ENCODE results near the gene LRRC2.

The LRRC2 gene

DNA sequence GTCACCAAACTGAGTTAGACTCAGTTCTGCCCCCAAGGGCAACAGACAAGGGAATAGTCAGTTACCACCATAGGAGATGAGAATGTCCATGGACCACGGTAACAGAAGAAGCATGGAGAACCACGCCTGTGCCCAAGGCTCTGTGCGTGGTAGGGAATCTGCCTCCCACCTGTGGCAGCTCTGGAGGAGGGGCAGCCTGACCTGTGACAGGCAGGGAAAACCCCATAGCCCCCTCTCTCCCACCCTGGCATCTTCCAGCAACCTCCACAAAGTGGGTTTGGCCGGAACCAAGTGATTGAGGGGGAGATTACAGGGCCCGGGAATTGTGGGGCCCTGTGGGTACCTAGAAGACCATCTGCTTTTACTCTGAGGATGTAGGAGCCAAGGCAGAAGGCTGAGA is 87.1 kb downstream of the LRRC2 start:
- no peak for DNase-seq (ENCODE audit: low read depth)

DNA sequence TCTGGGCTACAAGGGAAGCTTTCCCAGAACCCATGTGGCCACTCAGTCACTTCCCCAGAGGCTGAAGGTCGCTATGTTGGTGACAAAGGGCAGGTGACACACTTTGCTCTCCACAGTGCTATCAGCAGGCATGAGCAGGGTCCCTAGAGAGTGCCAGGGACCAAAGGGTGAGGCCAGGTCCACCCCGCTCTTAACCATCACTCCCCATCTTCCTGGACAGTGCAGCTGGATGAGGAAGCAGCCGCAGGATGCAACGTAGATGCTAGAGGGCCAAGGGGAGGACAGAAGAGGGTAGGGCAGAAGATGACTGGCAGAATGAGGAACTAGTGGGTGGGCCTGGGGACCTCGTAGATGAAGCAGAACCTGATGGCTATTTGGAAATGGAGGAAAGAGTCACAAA is 87.8 kb downstream of the LRRC2 start:
- DNase-seq (ENCODE audit: low read depth), result no peak

- no peak for DNase-seq (ENCODE audit: low read depth)
Observed at GRCh38 chr3:46477756-46478155, 88.3 kb downstream of the LRRC2 start.

DNA sequence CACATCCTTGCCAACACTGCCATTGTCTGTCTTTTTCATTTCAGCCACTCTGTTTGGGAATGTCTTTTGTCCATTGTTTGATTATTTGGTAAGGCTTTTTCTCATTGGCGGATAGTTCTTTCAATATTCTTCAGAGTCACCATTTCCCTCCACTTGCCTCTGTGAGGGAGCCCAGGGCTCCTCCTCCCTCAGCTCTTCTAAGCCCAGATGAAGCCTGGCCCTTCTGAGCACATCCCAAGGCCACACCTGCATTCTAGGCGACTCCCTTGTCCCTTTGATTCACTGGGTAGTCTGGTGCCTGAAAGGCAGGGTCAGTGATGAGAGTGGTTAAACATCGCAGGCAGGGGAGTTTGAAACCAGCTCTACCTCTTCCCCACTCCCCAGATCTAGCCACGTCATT is 89.0 kb downstream of the LRRC2 start:
- no peak for DNase-seq (ENCODE audit: low read depth)

GRCh38 chr3:46472736-46473135 is 93.4 kb downstream of the LRRC2 start:
- no peak for DNase-seq (ENCODE audit: low read depth)

DNA sequence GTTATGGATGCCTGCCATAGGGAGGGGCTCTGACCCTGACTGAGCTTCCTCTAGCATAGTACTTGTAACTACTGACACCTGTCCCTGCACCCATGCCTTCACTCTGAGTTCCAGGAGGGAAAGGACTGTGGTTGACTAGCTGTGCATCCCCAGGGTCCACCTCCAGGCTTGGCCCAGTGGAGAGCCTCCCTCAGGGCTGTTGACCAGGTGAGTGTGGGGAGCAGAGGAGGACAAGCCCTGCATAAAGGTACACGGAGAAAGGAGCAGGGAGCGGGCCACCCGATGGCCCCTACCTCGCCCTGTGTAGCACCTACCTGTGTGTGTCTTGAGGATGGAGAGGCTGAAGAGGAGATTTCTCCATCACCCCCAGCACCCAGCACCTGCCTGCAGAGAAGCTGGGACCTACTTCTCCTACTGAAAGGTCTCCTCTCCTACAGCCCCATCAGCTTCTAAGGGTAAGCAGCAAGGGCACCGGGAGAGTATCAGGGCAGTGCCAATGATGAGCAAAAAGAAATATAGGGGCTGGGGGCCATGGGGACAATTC is 94.7 kb downstream of the LRRC2 start:
- DNase-seq (ENCODE audit: low read depth), result no peak

DNA sequence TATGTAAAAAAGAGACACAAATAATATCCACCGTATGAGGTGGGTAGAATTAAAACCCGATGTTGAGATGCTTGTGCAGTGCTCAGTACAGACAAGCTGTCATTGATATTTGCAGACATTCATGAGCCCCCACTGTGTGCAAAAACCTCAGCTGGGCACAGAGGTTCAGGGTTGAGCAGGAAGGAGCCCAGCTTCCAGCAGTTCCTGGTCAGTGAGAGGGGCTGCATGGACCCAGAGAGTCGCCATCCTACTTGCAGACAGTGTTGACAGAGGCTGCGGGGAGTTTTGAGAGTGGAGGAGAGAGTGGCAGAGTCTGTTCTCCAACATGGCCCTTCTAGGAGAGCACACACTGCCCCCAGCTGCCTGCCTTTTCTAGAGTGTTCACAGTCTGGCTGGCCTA is 95.3 kb downstream of the LRRC2 start:
- DNase-seq (ENCODE audit: low read depth), result no peak

- no peak for DNase-seq (ENCODE audit: low read depth)
Observed at GRCh38 chr3:46469680-46470357, 96.3 kb downstream of the LRRC2 start.

GRCh38 chr3:46468753-46469600 is 97.1 kb downstream of the LRRC2 start:
- no peak for DNase-seq (ENCODE audit: low read depth)

DNA sequence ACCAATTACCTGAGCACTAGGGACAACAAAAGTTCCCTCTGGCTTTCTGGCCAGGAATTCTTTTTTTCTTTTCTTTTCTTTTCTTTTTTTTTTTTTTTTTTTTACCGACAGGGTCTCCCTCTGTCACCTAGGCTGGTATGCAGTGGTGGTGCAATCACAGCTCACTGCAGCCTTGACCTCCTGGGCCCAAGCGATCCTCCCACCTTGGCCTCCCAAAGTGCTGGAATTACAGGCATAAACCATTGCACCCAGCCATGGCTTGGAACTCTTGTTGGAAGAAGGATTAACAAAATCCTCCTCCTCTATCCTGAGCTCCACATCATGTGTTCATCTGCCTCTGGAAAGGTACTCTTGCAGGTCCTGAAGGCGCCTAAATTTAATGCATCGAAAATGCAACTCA is 98.5 kb downstream of the LRRC2 start:
- no peak for DNase-seq (ENCODE audit: low read depth)

- no peak for DNase-seq (ENCODE audit: low read depth)
Observed at GRCh38 chr3:46466871-46467403, 99.2 kb downstream of the LRRC2 start.

DNA sequence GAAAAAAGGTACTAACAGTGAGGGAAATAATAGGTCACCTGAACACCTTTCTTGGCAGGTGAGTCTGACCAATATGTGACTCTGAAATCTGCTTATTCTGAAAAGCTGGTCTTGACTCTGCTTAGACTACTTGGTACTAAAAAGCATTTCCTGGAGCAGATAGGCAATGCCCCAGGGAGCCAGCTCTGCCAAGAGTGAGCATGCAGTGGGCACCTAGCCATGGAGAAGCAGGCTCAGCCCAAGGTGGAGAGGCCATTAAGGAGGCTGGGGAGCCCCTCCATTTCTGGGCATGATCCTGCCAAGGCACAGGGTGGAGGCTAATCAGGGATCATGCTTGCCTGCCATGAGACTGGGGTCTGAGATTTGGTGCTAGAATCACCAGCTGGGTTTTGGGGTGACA is 99.8 kb downstream of the LRRC2 start:
- peak; percentile 7 for DNase-seq (ENCODE audit: low read depth)
